GM23338 (cell line): ENCODE results near the gene CUX1.

Source experiments
- CREB1 ChIP-seq: fragments of 250-450 bp; sonication (Bioruptor Pico); IDR thresholded peaks from 2 replicates; pipeline ENCODE4 v1.5.0; 2020; ENCODE audit warnings: low read depth, mild to moderate bottlenecking, moderate library complexity
- EZH2 ChIP-seq: fragments of 200-600 bp; sonication (generic); IDR thresholded peaks from one replicate; pipeline ENCODE4 v1.8.0; 2017; ENCODE audit warnings: antibody characterized with exemption, mild to moderate bottlenecking, low read depth; ENCODE audit not compliant: unreplicated experiment
- EZH2phosphoT487 ChIP-seq: fragments of 200-600 bp; sonication (generic); IDR thresholded peaks from one replicate; pipeline ENCODE4 v1.8.1; 2018; ENCODE audit warnings: antibody characterized with exemption; ENCODE audit not compliant: unreplicated experiment
- JUNB ChIP-seq: IDR thresholded peaks from one replicate; pipeline ENCODE4 v1.6.1; 2016; ENCODE audit warnings: antibody characterized with exemption; ENCODE audit not compliant: unreplicated experiment
- NANOG ChIP-seq: IDR thresholded peaks from 2 replicates; pipeline ENCODE4 v1.6.1; 2016; ENCODE audit warnings: antibody characterized with exemption, borderline replicate concordance
- POLR2AphosphoS5 ChIP-seq: IDR thresholded peaks from 2 replicates; pipeline ENCODE4 v1.6.1; 2016; ENCODE audit warnings: antibody characterized with exemption, low read depth
- STAT1 ChIP-seq: IDR thresholded peaks from one replicate; pipeline ENCODE4 v1.6.1; 2016; ENCODE audit warnings: antibody characterized with exemption; ENCODE audit not compliant: unreplicated experiment
- ZNF331 ChIP-seq: fragments of 250-450 bp; sonication (Bioruptor Pico); IDR thresholded peaks from 2 replicates; pipeline ENCODE4 v1.5.0; 2020; ENCODE audit warnings: low read depth, mild to moderate bottlenecking, moderate library complexity
- TF ChIP-seq, protein P1 (sequence below), 2 experiments: fragments of 200-600 bp in 1 of 2; sonication (generic) in 1 of 2; conservative IDR thresholded peaks; 2 replicates each; pipeline versions ENCODE4 v1.5.1 to v1.6.1; 2016 to 2017; ENCODE audit warnings: antibody characterized with exemption in 2 of 2, low read depth in 2 of 2, mild to moderate bottlenecking in 2 of 2, moderate library complexity in 1 of 2
- TF ChIP-seq, protein P2 (sequence below): IDR thresholded peaks from one replicate; pipeline ENCODE4 v1.6.1; 2018; ENCODE audit warnings: antibody characterized with exemption; ENCODE audit not compliant: unreplicated experiment
- TF ChIP-seq, protein P3 (sequence below): fragments of 250-450 bp; sonication (Bioruptor Pico); IDR thresholded peaks from 2 replicates; pipeline ENCODE4 v1.5.0; 2020; ENCODE audit warnings: mild to moderate bottlenecking, moderate library complexity
- TF ChIP-seq, protein P4 (sequence below): IDR thresholded peaks from 2 replicates; pipeline ENCODE4 v1.6.1; 2016; ENCODE audit warnings: antibody characterized with exemption

DNA sequence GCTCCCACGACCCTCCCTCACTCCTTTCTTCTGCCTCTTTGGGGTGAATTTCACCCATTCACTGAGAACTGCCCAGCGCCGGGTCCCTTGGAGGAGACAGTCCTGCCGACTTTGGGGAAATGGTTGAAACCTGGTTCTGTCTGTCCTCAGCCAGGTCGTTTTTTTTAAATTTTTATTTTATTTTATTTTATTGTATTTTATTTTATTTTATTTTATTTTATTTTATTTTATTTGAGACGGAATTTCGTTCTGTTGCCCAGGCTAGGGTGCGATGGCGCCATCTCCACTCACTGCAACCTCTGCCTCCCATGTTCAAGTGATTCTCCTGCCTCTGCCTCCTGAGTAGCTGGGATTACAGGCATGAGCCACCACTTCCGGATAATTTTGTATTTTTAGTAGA lies 363.3 kb downstream of the CUX1 start:
- TF ChIP-seq EZH2phosphoT487 (no peak), CREB1 (CRISPR knock-in tag) (no peak), POLR2AphosphoS5 (no peak), EZH2 (no peak), JUNB (no peak), NANOG (no peak), ZNF331 (no peak), STAT1 (no peak)
- TF ChIP-seq, protein P1, sequence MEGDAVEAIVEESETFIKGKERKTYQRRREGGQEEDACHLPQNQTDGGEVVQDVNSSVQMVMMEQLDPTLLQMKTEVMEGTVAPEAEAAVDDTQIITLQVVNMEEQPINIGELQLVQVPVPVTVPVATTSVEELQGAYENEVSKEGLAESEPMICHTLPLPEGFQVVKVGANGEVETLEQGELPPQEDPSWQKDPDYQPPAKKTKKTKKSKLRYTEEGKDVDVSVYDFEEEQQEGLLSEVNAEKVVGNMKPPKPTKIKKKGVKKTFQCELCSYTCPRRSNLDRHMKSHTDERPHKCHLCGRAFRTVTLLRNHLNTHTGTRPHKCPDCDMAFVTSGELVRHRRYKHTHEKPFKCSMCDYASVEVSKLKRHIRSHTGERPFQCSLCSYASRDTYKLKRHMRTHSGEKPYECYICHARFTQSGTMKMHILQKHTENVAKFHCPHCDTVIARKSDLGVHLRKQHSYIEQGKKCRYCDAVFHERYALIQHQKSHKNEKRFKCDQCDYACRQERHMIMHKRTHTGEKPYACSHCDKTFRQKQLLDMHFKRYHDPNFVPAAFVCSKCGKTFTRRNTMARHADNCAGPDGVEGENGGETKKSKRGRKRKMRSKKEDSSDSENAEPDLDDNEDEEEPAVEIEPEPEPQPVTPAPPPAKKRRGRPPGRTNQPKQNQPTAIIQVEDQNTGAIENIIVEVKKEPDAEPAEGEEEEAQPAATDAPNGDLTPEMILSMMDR (conservative IDR thresholded peaks at IDR 0.05; ENCODE audit: low read depth in 2 of 2) = no peak
- TF ChIP-seq, protein P2, sequence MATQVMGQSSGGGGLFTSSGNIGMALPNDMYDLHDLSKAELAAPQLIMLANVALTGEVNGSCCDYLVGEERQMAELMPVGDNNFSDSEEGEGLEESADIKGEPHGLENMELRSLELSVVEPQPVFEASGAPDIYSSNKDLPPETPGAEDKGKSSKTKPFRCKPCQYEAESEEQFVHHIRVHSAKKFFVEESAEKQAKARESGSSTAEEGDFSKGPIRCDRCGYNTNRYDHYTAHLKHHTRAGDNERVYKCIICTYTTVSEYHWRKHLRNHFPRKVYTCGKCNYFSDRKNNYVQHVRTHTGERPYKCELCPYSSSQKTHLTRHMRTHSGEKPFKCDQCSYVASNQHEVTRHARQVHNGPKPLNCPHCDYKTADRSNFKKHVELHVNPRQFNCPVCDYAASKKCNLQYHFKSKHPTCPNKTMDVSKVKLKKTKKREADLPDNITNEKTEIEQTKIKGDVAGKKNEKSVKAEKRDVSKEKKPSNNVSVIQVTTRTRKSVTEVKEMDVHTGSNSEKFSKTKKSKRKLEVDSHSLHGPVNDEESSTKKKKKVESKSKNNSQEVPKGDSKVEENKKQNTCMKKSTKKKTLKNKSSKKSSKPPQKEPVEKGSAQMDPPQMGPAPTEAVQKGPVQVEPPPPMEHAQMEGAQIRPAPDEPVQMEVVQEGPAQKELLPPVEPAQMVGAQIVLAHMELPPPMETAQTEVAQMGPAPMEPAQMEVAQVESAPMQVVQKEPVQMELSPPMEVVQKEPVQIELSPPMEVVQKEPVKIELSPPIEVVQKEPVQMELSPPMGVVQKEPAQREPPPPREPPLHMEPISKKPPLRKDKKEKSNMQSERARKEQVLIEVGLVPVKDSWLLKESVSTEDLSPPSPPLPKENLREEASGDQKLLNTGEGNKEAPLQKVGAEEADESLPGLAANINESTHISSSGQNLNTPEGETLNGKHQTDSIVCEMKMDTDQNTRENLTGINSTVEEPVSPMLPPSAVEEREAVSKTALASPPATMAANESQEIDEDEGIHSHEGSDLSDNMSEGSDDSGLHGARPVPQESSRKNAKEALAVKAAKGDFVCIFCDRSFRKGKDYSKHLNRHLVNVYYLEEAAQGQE = no peak
- TF ChIP-seq, protein P3, sequence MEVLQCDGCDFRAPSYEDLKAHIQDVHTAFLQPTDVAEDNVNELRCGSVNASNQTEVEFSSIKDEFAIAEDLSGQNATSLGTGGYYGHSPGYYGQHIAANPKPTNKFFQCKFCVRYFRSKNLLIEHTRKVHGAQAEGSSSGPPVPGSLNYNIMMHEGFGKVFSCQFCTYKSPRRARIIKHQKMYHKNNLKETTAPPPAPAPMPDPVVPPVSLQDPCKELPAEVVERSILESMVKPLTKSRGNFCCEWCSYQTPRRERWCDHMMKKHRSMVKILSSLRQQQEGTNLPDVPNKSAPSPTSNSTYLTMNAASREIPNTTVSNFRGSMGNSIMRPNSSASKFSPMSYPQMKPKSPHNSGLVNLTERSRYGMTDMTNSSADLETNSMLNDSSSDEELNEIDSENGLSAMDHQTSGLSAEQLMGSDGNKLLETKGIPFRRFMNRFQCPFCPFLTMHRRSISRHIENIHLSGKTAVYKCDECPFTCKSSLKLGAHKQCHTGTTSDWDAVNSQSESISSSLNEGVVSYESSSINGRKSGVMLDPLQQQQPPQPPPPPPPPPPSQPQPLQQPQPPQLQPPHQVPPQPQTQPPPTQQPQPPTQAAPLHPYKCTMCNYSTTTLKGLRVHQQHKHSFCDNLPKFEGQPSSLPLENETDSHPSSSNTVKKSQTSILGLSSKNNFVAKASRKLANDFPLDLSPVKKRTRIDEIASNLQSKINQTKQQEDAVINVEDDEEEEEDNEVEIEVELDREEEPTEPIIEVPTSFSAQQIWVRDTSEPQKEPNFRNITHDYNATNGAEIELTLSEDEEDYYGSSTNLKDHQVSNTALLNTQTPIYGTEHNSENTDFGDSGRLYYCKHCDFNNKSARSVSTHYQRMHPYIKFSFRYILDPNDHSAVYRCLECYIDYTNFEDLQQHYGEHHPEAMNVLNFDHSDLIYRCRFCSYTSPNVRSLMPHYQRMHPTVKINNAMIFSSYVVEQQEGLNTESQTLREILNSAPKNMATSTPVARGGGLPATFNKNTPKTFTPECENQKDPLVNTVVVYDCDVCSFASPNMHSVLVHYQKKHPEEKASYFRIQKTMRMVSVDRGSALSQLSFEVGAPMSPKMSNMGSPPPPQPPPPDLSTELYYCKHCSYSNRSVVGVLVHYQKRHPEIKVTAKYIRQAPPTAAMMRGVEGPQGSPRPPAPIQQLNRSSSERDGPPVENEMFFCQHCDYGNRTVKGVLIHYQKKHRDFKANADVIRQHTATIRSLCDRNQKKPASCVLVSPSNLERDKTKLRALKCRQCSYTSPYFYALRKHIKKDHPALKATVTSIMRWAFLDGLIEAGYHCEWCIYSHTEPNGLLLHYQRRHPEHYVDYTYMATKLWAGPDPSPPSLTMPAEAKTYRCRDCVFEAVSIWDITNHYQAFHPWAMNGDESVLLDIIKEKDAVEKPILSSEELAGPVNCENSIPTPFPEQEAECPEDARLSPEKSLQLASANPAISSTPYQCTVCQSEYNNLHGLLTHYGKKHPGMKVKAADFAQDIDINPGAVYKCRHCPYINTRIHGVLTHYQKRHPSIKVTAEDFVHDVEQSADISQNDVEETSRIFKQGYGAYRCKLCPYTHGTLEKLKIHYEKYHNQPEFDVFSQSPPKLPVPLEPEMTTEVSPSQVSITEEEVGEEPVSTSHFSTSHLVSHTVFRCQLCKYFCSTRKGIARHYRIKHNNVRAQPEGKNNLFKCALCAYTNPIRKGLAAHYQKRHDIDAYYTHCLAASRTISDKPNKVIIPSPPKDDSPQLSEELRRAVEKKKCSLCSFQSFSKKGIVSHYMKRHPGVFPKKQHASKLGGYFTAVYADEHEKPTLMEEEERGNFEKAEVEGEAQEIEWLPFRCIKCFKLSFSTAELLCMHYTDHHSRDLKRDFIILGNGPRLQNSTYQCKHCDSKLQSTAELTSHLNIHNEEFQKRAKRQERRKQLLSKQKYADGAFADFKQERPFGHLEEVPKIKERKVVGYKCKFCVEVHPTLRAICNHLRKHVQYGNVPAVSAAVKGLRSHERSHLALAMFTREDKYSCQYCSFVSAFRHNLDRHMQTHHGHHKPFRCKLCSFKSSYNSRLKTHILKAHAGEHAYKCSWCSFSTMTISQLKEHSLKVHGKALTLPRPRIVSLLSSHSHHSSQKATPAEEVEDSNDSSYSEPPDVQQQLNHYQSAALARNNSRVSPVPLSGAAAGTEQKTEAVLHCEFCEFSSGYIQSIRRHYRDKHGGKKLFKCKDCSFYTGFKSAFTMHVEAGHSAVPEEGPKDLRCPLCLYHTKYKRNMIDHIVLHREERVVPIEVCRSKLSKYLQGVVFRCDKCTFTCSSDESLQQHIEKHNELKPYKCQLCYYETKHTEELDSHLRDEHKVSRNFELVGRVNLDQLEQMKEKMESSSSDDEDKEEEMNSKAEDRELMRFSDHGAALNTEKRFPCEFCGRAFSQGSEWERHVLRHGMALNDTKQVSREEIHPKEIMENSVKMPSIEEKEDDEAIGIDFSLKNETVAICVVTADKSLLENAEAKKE (CRISPR knock-in tag) = no peak
- TF ChIP-seq, protein P4, sequence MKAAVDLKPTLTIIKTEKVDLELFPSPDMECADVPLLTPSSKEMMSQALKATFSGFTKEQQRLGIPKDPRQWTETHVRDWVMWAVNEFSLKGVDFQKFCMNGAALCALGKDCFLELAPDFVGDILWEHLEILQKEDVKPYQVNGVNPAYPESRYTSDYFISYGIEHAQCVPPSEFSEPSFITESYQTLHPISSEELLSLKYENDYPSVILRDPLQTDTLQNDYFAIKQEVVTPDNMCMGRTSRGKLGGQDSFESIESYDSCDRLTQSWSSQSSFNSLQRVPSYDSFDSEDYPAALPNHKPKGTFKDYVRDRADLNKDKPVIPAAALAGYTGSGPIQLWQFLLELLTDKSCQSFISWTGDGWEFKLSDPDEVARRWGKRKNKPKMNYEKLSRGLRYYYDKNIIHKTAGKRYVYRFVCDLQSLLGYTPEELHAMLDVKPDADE = no peak
